Mesothelial cell of epicardium (in vitro differentiated cells): Measurements from ENCODE around the gene PLXDC1. TPM values are rescaled to one million over a fixed set of nuclear protein-coding genes. Genes with fewer than 3 reads are reported as not detected.
A peak's percentile ranks its signal among the peaks of the same experiment; 100 is the strongest.

Experiments used
- DNase-seq, 2 experiments: peaks; one replicate each; pipeline ENCODE4 v3.0.0; 2021; ENCODE audit warnings: low spot score in 2 of 2; ENCODE audit not compliant: unreplicated experiment in 2 of 2
- H3K27ac Mint-ChIP-seq: 2 replicates; pipeline ENCODE4 v1.8.0; 2021; ENCODE audit warnings: mixed read lengths
- H3K27me3 Mint-ChIP-seq: 2 replicates; pipeline ENCODE4 v1.8.0; 2021; ENCODE audit warnings: low read depth, mixed read lengths
- H3K36me3 Mint-ChIP-seq: 2 replicates; pipeline ENCODE4 v1.8.0; 2021; ENCODE audit warnings: mixed read lengths
- H3K4me1 Mint-ChIP-seq: 2 replicates; pipeline ENCODE4 v1.8.0; 2021; ENCODE audit warnings: mixed read lengths
- H3K4me3 Mint-ChIP-seq: 2 replicates; pipeline ENCODE4 v1.8.0; 2021; ENCODE audit warnings: mild to moderate bottlenecking, moderate library complexity, mixed read lengths
- H3K9me3 Mint-ChIP-seq: 2 replicates; pipeline ENCODE4 v1.8.0; 2021; ENCODE audit warnings: mixed read lengths
- total RNA-seq: library from RNA; stranded (reverse); gene quantifications from 3 replicates; pipeline ENCODE4 v1.2.1, GENCODE V29; 2021
- TF ChIP-seq, protein P1 (sequence below): fragments of 200-600 bp; sonication (generic); IDR thresholded peaks from one replicate; pipeline ENCODE4 v1.5.0; 2021; ENCODE audit warnings: antibody characterized with exemption; ENCODE audit not compliant: unreplicated experiment

Gene PLXDC1
- total RNA-seq, 1 donor from 2014 or later = 15.4 TPM

DNA sequence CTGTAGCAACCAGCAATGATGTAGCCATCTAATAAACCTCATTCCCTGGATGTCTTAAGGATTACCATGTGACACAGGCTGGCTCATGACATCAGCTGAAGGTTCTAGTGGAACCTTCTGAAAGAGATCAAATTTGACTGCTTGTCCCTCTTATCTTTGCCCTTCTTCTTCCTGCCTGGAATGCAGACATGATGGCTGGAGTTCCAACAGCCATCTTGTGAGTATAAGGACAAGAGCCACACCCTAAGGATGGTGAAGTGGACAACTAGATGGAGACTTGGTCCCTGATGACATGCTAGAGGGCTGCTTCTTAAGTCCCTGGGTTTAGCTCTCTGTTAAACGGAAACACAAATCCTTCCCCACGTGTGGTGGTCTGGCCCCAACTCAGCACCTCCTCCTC, 37.6 kb downstream of the PLXDC1 start:
- TF ChIP-seq, protein P1, sequence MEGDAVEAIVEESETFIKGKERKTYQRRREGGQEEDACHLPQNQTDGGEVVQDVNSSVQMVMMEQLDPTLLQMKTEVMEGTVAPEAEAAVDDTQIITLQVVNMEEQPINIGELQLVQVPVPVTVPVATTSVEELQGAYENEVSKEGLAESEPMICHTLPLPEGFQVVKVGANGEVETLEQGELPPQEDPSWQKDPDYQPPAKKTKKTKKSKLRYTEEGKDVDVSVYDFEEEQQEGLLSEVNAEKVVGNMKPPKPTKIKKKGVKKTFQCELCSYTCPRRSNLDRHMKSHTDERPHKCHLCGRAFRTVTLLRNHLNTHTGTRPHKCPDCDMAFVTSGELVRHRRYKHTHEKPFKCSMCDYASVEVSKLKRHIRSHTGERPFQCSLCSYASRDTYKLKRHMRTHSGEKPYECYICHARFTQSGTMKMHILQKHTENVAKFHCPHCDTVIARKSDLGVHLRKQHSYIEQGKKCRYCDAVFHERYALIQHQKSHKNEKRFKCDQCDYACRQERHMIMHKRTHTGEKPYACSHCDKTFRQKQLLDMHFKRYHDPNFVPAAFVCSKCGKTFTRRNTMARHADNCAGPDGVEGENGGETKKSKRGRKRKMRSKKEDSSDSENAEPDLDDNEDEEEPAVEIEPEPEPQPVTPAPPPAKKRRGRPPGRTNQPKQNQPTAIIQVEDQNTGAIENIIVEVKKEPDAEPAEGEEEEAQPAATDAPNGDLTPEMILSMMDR = no peak
- Mint-ChIP-seq H3K4me3 (no peak overlapping the region), H3K9me3 (no peaks in the 10 kb centered on the region), H3K27ac (no peak overlapping the region), H3K36me3 (no peaks in the 10 kb centered on the region), H3K4me1 (peaks cover 8% of the 10 kb centered on the region), H3K27me3 (no peaks in the 10 kb centered on the region)
- no peak for DNase-seq

DNA sequence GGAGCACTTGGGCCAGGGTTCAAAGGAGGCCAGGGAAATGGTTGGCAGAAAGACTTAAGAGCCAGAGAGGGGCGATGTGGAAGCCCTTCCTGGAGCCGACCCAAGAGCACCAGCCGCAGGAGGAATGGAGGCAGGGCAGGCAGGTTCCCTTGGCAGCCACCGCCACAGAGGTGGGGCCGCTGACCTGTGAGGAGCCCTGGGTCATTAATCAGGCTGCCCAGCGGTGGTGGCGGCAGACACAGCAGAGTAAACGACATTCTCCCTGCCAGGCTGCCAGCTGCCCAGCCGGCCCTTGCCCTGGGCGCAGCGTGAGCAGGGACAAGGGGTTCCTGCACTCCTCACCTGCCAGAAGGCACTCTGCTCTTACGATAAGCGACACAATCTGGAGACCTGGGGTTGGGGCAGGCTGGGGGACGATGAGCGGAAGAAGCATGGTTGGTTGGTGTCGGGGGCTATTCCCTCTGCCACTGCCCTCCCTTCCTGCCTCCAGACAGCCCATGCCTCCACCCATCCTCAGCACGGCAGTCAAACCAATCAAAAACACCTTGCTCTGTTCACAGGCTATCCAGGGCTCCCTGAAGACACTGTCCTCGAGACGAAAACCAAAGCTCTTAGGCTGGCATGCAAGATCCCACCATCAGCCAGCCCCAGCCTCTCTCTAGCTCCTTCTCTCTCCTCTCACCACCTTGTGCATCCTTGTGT, 40.9 kb downstream of the PLXDC1 start:
- H3K36me3 Mint-ChIP-seq = no peaks in the 10 kb centered on the region

DNA sequence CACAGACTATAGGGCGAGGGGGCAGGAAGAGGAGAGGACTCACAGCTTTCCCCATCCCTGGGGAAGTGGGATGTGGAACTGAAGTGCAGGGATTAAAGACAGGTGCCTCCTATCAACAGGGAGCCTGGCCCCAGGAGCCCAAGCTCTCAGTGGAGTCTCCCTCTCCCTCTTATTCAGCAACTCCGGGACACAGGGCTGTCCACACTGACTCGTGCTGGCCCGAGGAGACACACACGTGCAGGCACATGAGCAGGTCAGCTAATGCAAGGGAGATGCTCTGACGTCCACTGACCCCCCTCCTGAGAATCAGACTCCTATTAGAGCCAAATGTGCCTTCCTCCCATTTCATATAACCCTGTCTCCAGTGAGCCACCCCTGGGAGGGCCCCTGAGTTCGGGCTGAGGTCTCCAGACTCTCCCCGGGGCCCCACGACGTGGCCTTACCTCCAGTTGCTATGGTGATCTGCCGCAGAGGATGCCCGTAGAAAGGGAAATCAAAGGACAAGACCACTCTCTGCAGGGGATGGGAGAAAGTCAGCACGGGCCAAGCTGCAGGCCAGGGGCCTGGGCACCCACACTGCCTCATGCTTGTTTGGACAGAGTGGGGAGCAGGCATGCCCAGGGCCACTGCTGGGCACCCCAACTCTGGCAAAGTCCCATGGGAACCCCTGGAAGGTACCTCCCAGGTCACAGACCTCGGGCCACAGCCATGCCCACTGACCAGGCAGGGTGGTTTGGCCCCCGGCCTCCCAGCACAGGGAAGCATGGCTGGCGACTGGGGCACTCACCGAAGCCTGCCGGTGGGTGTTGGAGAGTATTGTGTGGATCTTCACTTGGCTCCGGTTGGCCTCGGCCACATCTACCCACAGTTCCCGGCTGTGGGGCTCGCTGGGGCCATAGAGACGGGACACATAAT, 42.7 kb downstream of the PLXDC1 start:
- TF ChIP-seq, protein P1 = no peak
- Mint-ChIP-seq H3K9me3 (no peaks in the 10 kb centered on the region), H3K27ac (no peak overlapping the region), H3K4me1 (peaks cover 16% of the 10 kb centered on the region), H3K4me3 (no peak overlapping the region), H3K36me3 (no peaks in the 10 kb centered on the region), H3K27me3 (no peaks in the 10 kb centered on the region)
- DNase-seq = no peak

More for the DNA sequence above, 40.9 kb downstream of the PLXDC1 start:
- H3K4me3 Mint-ChIP-seq = no peak overlapping the region
- peaks cover 23% of the 10 kb centered on the region for H3K4me1 Mint-ChIP-seq
- TF ChIP-seq, protein P1 = no peak
- H3K27me3 Mint-ChIP-seq = no peaks in the 10 kb centered on the region
- no peaks in the 10 kb centered on the region for H3K9me3 Mint-ChIP-seq
- H3K27ac Mint-ChIP-seq = no peak overlapping the region
- DNase-seq = no peak

DNA sequence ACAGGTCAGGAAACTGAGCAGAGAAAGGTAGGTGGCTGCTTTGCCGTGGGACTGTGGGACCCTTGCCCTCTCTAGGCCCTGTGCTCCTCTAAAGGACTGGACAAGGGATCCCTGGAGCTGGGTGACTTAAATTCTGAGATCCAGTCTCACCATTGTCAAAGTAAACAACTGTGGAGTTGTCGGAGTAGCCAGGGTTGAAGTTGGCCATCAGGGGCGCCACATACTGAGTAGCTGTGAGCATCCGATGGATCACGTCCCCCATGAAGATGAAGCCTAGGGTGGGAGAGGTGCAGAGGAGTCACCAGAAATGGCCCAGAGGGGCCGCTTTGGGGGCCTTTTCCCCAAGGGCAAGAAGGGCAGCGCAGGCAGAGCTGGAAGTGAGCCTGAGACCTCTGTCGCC, 43.5 kb downstream of the PLXDC1 start:
- no peaks in the 10 kb centered on the region for H3K36me3 Mint-ChIP-seq
- no peak for DNase-seq

GRCh38 chr17:39107155-39107554, 44.3 kb downstream of the PLXDC1 start:
- TF ChIP-seq, protein P1 = no peak
- Mint-ChIP-seq H3K27me3 (no peaks in the 10 kb centered on the region), H3K27ac (no peak overlapping the region), H3K4me3 (no peak overlapping the region), H3K36me3 (no peaks in the 10 kb centered on the region), H3K4me1 (peaks cover 16% of the 10 kb centered on the region), H3K9me3 (no peaks in the 10 kb centered on the region)
- no peak for DNase-seq

More for the DNA sequence above, 43.5 kb downstream of the PLXDC1 start:
- no peaks in the 10 kb centered on the region for H3K27me3 Mint-ChIP-seq
- no peaks in the 10 kb centered on the region for H3K9me3 Mint-ChIP-seq
- H3K4me3 Mint-ChIP-seq = no peak overlapping the region
- peak overlapping the region; percentile 53 for H3K27ac Mint-ChIP-seq
- TF ChIP-seq, protein P1 = no peak
- peaks cover 16% of the 10 kb centered on the region for H3K4me1 Mint-ChIP-seq
